ENCODE results near the gene MAP3K2.

GRCh38 chr2:127388423-127389164, 819 bp upstream of the MAP3K2 start:
- no peak for TF ChIP-seq POLR2A (IDR thresholded peaks at IDR 0.05)
- no peak for TF ChIP-seq CTCF (IDR thresholded peaks at IDR 0.05)

All from thyroid gland (tissue), 4 donors.